Heart left ventricle (tissue), 16 donors: ENCODE results near the gene ZNF217. TPM values are rescaled to one million over a fixed set of nuclear protein-coding genes. Genes with fewer than 3 reads are reported as not detected.
"Not testable (repeated sequence)": the region's sequence is repeated elsewhere in the genome, so short reads cannot be mapped to it uniquely, and the experiment has no call there.

ENCODE experiments used
- ATAC-seq, 4 donors: fragments of 200-7000 bp; cut with Tn5 transposase; one replicate each; pipeline ENCODE4 v1.9.1; 2020 to 2022; ENCODE audit warnings: moderate library complexity in 4 of 4, mild to moderate bottlenecking in 3 of 4, moderate number of reproducible peaks in 1 of 4
- DNase-seq, 5 donors: peaks; one replicate each; pipeline ENCODE4 v3.0.0-alpha.2; 2020
- H3K27ac ChIP-seq, 12 donors: fragments of 200-600 bp; sonication (generic) in 4 of 12; one replicate each; pipeline versions ENCODE4 v1.5.0 to v1.8.0; 2016 to 2022; ENCODE audit warnings: mild to moderate bottlenecking in 2 of 12
- H3K27me3 ChIP-seq, 9 donors: fragments of 200-600 bp; sonication (generic) in 2 of 9; one replicate each; pipeline versions ENCODE4 v1.5.1 to v1.8.0; 2016 to 2022; ENCODE audit warnings: mild to moderate bottlenecking in 3 of 9
- H3K36me3 ChIP-seq, 9 donors: fragments of 200-600 bp; sonication (generic) in 2 of 9; one replicate each; pipeline versions ENCODE4 v1.5.0 to v1.8.0; 2018 to 2022; ENCODE audit warnings: mild to moderate bottlenecking in 2 of 9
- H3K4me1 ChIP-seq, 12 donors: fragments of 200-600 bp; sonication (generic) in 4 of 12; one replicate each; pipeline versions ENCODE4 v1.5.0 to v1.8.0; 2016 to 2022; ENCODE audit warnings: mild to moderate bottlenecking in 3 of 12
- H3K4me3 ChIP-seq, 12 donors: fragments of 200-600 bp; sonication (generic) in 4 of 12; one replicate each; pipeline versions ENCODE4 v1.5.0 to v1.8.0; 2017 to 2022; ENCODE audit warnings: mild to moderate bottlenecking in 9 of 12, moderate library complexity in 4 of 12
- H3K9me3 ChIP-seq, 12 donors: fragments of 200-600 bp; sonication (generic) in 4 of 12; one replicate each; pipeline versions ENCODE4 v1.5.0 to v1.8.0; 2016 to 2022; ENCODE audit warnings: mild to moderate bottlenecking in 1 of 12
- POLR2A ChIP-seq, 2 donors: fragments of 450-650 bp; IDR thresholded peaks; one replicate each; pipeline ENCODE4 v1.6.1; 2017; ENCODE audit warnings: antibody characterized with exemption in 2 of 2, mild to moderate bottlenecking in 2 of 2, moderate library complexity in 2 of 2
- WGBS, 4 donors: extraction: QIAGEN DNeasy Blood & Tissue Kit in 2 of 4; methylation state at CpG; one replicate each; pipeline versions ENCODE4 v1.1.5 to v1.1.7; 2013 to 2018; 5-methylcytosine and 5-hydroxymethylcytosine counted together
- intact Hi-C, 10 donors: fragments of 100-400 bp; cut with DNase I; formaldehyde crosslinking; loops; one replicate each; pipeline versions ENCODE4 v1.11.1 to v1.14.2; 2022
- polyA plus RNA-seq, 2 donors: library from polyadenylated mRNA; stranded (reverse); fragments of 200-250 nt; gene quantifications; one replicate each; pipeline ENCODE4 v1.2.3, GENCODE V29; 2013
- total RNA-seq, 9 donors: library from RNA; depleted of rRNA in 2 of 9; stranded (reverse); fragments of >200 nt in 2 of 9; fragmentation: NEBNext Ultra II Directional in 3 of 9; extraction: Animal tissue kit (Norgen Biotek cat#: 25700) in 3 of 9; gene quantifications; one replicate each; pipeline versions ENCODE4 v1.1.0 to v1.2.4, GENCODE V29; 2016 to 2023
- TF ChIP-seq, protein P1 (sequence below), 12 donors: fragments of 200-600 bp; sonication (generic) in 4 of 12; IDR thresholded peaks; one replicate each; pipeline versions ENCODE4 v1.5.0 to v1.8.0; 2018 to 2022; ENCODE audit warnings: antibody characterized with exemption in 12 of 12, mild to moderate bottlenecking in 5 of 12
- donor health status: ischemic (EF 13 %, LVEDD 7.1; RV severe dilation, severe dysfunction).
- donor health status: healthy with polysubstance abuse.
- donor health status: DM: no; HTN: yes; CAD: no.
- donor health status: DM: no; HTN: no; CAD: no.
- donor health status: ischemic (EF 25% LVEDD 6.9; RV normal size, moderate dysfunction).
- donor health status: ischemic (EF 25% LVEDD 5.7; RV mildly dilated, moderate dysfunction).
- donor health status: healthy.
- donor health status: DM: yes; HTN: yes; CAD: no.
- donor health status: ischemic (EF 35%, LVEDD 5.7; RV mildly dilated, moderate dysfunction).
- donor health status: nonischemic (EF 11% LVEDD 7.7; RV severe dilation, severe dysfunction).
- donor health status: DM: yes; HTN: yes; CAD: no.
- donor health status: PGD.
- donor health status: ischemic (EF 29% LVEDD 5.4; RV normal size, mild dysfunction).
- donor health status: nonischemic (EF 23%, LVEDD 6.1; RV moderate dilation, normal function).

ZNF217 gene
- total and polyA plus RNA-seq, 11 donors: 3.7 to 24.1 (median 8.0) TPM

DNA sequence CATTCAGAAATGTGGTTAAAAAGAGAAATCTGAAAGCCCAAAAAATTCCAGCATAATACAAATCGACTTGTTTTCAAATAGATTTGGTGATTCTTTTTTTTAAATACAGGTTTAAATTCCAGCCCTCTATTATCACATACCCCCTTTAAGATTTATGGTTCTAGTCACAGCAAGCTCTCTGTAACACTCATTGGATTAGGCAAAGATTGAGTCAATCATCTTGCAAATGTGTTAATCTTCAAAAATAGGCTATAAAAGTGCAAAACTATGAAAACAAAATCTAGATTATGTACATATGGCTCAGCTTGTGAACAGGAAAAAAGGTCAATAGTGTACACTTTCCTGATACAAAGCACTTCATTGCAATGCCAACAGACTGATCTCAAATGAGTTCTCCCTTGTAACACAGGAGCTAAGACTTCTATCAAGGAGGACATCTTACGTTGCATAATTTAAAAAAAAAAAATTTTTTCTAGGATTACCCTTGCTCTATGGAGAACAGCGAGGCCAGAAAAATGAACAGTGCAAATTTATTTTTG lies 26.2 kb downstream of the ZNF217 start:
- intact Hi-C loops: no loop called here
- TF ChIP-seq POLR2A (IDR thresholded peaks at IDR 0.05): no peak
- TF ChIP-seq, protein P1, sequence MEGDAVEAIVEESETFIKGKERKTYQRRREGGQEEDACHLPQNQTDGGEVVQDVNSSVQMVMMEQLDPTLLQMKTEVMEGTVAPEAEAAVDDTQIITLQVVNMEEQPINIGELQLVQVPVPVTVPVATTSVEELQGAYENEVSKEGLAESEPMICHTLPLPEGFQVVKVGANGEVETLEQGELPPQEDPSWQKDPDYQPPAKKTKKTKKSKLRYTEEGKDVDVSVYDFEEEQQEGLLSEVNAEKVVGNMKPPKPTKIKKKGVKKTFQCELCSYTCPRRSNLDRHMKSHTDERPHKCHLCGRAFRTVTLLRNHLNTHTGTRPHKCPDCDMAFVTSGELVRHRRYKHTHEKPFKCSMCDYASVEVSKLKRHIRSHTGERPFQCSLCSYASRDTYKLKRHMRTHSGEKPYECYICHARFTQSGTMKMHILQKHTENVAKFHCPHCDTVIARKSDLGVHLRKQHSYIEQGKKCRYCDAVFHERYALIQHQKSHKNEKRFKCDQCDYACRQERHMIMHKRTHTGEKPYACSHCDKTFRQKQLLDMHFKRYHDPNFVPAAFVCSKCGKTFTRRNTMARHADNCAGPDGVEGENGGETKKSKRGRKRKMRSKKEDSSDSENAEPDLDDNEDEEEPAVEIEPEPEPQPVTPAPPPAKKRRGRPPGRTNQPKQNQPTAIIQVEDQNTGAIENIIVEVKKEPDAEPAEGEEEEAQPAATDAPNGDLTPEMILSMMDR (IDR thresholded peaks at IDR 0.05): no peak
- H3K9me3 ChIP-seq: no peaks in the 10 kb centered on the region
- no peaks in the 10 kb centered on the region for H3K27me3 ChIP-seq
- H3K4me3 ChIP-seq: no peak overlapping the region
- 91 to 94% (median 92%) methylated on average over 3 of the region's 3 CpGs for WGBS, 4 donors
- peaks cover 0 to 8% (median 6%) of the 10 kb centered on the region in 12 donors for H3K4me1 ChIP-seq
- H3K27ac ChIP-seq: no peak overlapping the region
- no peak for ATAC-seq
- peaks cover 0 to 82% (median 74%) of the 10 kb centered on the region in 9 donors for H3K36me3 ChIP-seq
- no peak for DNase-seq

DNA sequence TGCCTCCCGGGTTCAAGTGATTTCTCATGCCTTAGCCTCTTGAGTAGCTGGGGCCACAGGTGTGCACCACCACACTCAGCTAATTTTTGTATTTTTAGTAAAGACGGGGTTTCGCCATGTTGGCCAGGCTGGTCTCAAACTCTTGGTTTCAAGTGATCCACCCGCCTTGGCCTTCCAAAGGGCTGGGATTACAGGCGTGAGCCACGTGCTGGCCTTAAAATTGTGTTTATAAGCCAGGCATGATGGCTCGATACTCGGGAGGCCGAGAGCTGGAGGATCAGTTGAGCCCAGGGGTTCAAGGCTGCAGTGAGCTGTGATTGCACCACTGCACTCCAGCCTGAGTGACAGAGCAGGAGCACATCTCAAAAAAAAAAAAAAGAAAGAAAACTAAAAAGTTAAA lies 27.0 kb downstream of the ZNF217 start:
- H3K36me3 ChIP-seq: peaks cover 0 to 74% (median 68%) of the 10 kb centered on the region in 9 donors
- H3K4me1 ChIP-seq, intact Hi-C loops, ATAC-seq, H3K27me3 ChIP-seq, H3K9me3 ChIP-seq, H3K27ac ChIP-seq, DNase-seq, H3K4me3 ChIP-seq: not testable (repeated sequence)
- WGBS, 4 donors: 91 to 97% (median 97%) methylated on average over 9 of the region's 9 CpGs

DNA sequence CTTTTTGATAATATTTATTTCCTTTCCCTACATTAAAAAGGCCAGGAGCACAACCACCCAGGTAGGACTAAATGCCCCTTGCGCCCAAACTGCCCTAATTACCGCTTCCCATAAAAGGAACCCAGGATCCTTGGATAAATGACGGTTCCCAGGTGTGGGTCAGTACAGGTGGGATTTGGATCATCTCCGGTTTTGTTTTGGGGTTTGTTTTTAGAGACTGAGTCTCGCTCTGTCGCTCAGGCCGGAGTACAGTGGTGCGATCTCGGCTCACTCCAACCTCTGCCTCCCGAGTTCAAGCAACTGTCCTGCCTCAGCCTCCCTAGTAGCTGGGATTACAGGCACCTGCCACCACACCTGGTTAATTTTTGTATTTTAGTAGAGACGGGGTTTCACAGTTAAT lies 28.4 kb downstream of the ZNF217 start:
- Histone ChIP-seq H3K9me3 (no peaks in the 10 kb centered on the region), H3K4me3 (no peak overlapping the region), H3K27me3 (no peaks in the 10 kb centered on the region), H3K27ac (no peak overlapping the region), H3K4me1 (peaks cover 0 to 2% (median 0%) of the 10 kb centered on the region in 12 donors), H3K36me3 (peaks cover 0 to 60% (median 54%) of the 10 kb centered on the region in 9 donors)
- 96 to 98% (median 97%) methylated on average over 11 of the region's 11 CpGs for WGBS, 4 donors
- TF ChIP-seq POLR2A (IDR thresholded peaks at IDR 0.05): no peak
- TF ChIP-seq, protein P1 (IDR thresholded peaks at IDR 0.05): no peak
- intact Hi-C loops: no loop called here
- no peak for ATAC-seq
- DNase-seq: peak in 1 of 5 donors; percentile 3

DNA sequence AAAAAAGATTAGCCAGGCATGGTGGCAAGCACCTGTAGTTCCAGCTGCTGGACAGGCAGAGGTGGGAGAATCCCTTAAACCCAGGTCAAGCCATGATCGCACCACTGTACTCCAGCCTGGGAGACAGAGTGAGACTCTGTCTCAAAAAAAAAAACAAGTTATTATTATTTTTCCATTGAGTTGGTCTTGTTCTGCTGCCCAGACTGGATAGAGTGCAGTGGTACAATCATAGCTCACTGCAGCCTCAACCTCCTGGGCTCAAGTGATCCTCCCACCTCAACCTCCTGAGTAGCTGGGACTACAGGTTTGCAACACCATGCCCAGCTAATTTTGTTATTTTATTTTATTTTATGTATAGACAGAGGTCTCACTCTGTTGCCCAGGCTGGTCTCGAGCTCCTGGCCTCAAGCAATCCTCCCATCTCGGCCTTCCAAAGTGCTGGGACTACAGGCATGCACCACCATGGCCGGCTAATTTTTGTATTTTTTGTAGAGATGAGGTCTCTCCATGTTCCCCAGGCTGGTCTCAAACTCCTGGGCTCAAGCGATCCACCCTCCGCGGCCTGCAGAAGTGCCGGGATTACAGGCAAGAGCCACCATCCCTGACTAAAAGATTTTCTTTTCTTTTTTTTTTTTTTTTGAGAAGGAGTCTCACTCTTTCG lies 31.4 kb downstream of the ZNF217 start:
- H3K4me3 ChIP-seq, DNase-seq, H3K4me1 ChIP-seq, ATAC-seq, H3K9me3 ChIP-seq, intact Hi-C loops, H3K27me3 ChIP-seq, H3K27ac ChIP-seq: not testable (repeated sequence)
- peaks cover 0 to 30% (median 28%) of the 10 kb centered on the region in 9 donors for H3K36me3 ChIP-seq
- 96 to 99% (median 97%) methylated on average over 9 of the region's 9 CpGs for WGBS, 4 donors

DNA sequence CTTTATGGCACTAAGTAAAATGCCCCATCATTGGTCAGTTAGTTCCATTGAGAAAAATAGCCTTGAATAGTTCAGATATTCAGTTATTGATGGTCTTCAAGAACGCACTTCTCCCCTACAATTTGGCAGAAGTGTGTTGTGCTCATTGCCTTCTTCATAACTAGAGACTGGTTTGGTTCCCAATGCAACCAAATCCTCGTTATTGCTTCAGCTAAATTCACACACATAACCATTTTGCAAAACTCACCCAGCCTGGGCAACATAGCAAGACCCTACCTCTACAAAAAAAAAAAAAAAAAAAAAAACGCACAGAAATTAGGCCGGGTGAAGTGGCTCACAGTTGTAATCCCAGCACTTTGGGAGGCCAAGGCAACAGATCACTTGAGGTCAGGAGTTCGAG lies 32.1 kb downstream of the ZNF217 start:
- Histone ChIP-seq H3K36me3 (peaks cover 0 to 23% (median 22%) of the 10 kb centered on the region in 9 donors), H3K9me3 (no peaks in the 10 kb centered on the region), H3K4me1 (no peaks in the 10 kb centered on the region), H3K27me3 (no peaks in the 10 kb centered on the region), H3K27ac (no peak overlapping the region), H3K4me3 (no peak overlapping the region)
- DNase-seq: no peak
- 93 to 99% (median 95%) methylated on average over 5 of the region's 5 CpGs for WGBS, 4 donors
- ATAC-seq: no peak
- intact Hi-C loops: no loop called here
- TF ChIP-seq POLR2A (IDR thresholded peaks at IDR 0.05): no peak
- TF ChIP-seq, protein P1 (IDR thresholded peaks at IDR 0.05): no peak
